Activated B cell treated with CpG ODN at 0.5 μM for 24 hours (primary cell): ENCODE measurements around the gene EPHA3. TPM values are rescaled to one million over a fixed set of nuclear protein-coding genes. Genes with fewer than 3 reads are reported as not detected.

Experiments
- ATAC-seq: fragments of 200-7000 bp; cut with Tn5 transposase; one replicate; pipeline ENCODE4 v1.10.0; 2021; ENCODE audit warnings: low read depth, mild to moderate bottlenecking, moderate library complexity
- CTCF ChIA-PET: fragments of 350-600 bp; sonication (Branson Sonifier 250); formaldehyde crosslinking; loops from one replicate; lab custom pipeline; 2021; ENCODE audit warnings: antibody characterized with exemption; lab: Charles Lee
- POLR2A ChIA-PET: fragments of 350-600 bp; sonication (Branson Sonifier 250); formaldehyde crosslinking; loops from one replicate; lab custom pipeline; 2021; ENCODE audit warnings: antibody characterized with exemption; lab: Charles Lee
- DNase-seq: peaks from one replicate; pipeline ENCODE4 v3.0.0; 2022
- H3K27ac Mint-ChIP-seq: one replicate; pipeline ENCODE4 v1.8.0; 2020; ENCODE audit warnings: mixed read lengths
- H3K27me3 Mint-ChIP-seq: one replicate; pipeline ENCODE4 v1.8.0; 2021; ENCODE audit warnings: mixed read lengths
- H3K36me3 Mint-ChIP-seq: one replicate; pipeline ENCODE4 v1.8.0; 2021; ENCODE audit warnings: low read depth, mixed read lengths
- H3K4me1 Mint-ChIP-seq: one replicate; pipeline ENCODE4 v1.8.0; 2021; ENCODE audit warnings: mixed read lengths
- H3K4me3 Mint-ChIP-seq: one replicate; pipeline ENCODE4 v1.8.0; 2020; ENCODE audit warnings: mild to moderate bottlenecking, mixed read lengths
- H3K9me3 Mint-ChIP-seq: one replicate; pipeline ENCODE4 v1.8.0; 2020; ENCODE audit warnings: mixed read lengths
- intact Hi-C: fragments of 100-400 bp; cut with micrococcal nuclease; formaldehyde crosslinking; loops from one replicate; pipeline ENCODE4 v1.15.1; 2024
- total RNA-seq: library from RNA; stranded (reverse); gene quantifications from 2 replicates; pipeline ENCODE4 v1.2.3, GENCODE V29; 2022
- TF ChIP-seq, protein P1 (sequence below): fragments of 200-600 bp; IDR thresholded peaks from one replicate; pipeline ENCODE4 v1.8.0; 2022; ENCODE audit warnings: antibody characterized with exemption, mild to moderate bottlenecking

Gene EPHA3
- total RNA-seq, 1 donor from 2014 or later, result not detected

GRCh38 chr3:89221924-89222323, 114.5 kb downstream of the EPHA3 start:
- no peak for DNase-seq
- Mint-ChIP-seq H3K27ac (no peak overlapping the region), H3K4me1 (no peaks in the 10 kb centered on the region), H3K36me3 (no peaks in the 10 kb centered on the region), H3K9me3 (no peaks in the 10 kb centered on the region), H3K4me3 (no peak overlapping the region), H3K27me3 (no peaks in the 10 kb centered on the region)
- TF ChIP-seq, protein P1, sequence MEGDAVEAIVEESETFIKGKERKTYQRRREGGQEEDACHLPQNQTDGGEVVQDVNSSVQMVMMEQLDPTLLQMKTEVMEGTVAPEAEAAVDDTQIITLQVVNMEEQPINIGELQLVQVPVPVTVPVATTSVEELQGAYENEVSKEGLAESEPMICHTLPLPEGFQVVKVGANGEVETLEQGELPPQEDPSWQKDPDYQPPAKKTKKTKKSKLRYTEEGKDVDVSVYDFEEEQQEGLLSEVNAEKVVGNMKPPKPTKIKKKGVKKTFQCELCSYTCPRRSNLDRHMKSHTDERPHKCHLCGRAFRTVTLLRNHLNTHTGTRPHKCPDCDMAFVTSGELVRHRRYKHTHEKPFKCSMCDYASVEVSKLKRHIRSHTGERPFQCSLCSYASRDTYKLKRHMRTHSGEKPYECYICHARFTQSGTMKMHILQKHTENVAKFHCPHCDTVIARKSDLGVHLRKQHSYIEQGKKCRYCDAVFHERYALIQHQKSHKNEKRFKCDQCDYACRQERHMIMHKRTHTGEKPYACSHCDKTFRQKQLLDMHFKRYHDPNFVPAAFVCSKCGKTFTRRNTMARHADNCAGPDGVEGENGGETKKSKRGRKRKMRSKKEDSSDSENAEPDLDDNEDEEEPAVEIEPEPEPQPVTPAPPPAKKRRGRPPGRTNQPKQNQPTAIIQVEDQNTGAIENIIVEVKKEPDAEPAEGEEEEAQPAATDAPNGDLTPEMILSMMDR, result no peak
- POLR2A ChIA-PET, result no interaction called here
- no peak for ATAC-seq
- intact Hi-C loops, result no loop called here
- CTCF ChIA-PET, result no interaction called here

DNA sequence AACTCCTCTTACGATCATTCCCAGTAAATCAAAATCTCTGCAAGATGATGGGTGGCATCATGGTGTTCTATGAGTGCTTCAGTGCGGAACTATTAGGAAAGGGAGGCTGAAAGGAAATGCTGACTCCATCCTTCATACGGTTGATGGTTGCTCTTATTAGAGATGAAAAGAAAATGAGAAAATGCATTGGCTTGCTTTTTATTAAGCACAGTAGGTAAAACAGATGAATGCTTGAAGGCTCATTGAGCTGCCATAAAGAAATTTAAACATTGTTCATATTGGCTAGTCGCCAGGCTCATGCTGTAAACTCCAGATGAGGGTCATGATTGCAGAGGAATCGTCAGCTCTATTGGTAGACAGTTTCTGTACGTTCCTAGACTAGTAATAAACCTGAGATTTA, 115.8 kb downstream of the EPHA3 start:
- ATAC-seq (no peak), DNase-seq (no peak)
- H3K36me3 Mint-ChIP-seq, result no peaks in the 10 kb centered on the region
- no peaks in the 10 kb centered on the region for H3K4me1 Mint-ChIP-seq
- H3K4me3 Mint-ChIP-seq, result no peak overlapping the region
- no peaks in the 10 kb centered on the region for H3K9me3 Mint-ChIP-seq
- no peak overlapping the region for H3K27ac Mint-ChIP-seq
- intact Hi-C loops, result no loop called here
- TF ChIP-seq, protein P1, result no peak
- CTCF ChIA-PET, result no interaction called here
- no peaks in the 10 kb centered on the region for H3K27me3 Mint-ChIP-seq
- POLR2A ChIA-PET, result no interaction called here

GRCh38 chr3:89227218-89227617, 119.8 kb downstream of the EPHA3 start:
- intact Hi-C loops, result no loop called here
- ATAC-seq, result no peak
- TF ChIP-seq, protein P1, result no peak

GRCh38 chr3:89227634-89228033, 120.2 kb downstream of the EPHA3 start:
- ChIA-PET CTCF (no interaction called here), POLR2A (no interaction called here)
- H3K9me3 Mint-ChIP-seq, result no peaks in the 10 kb centered on the region
- no peak overlapping the region for H3K27ac Mint-ChIP-seq
- TF ChIP-seq, protein P1, result no peak
- DNase-seq, result no peak
- ATAC-seq, result no peak
- intact Hi-C loops, result no loop called here
- H3K27me3 Mint-ChIP-seq, result no peaks in the 10 kb centered on the region
- no peak overlapping the region for H3K4me3 Mint-ChIP-seq
- H3K4me1 Mint-ChIP-seq, result no peaks in the 10 kb centered on the region
- no peaks in the 10 kb centered on the region for H3K36me3 Mint-ChIP-seq

More at GRCh38 chr3:89227218-89227617, 119.8 kb downstream of the EPHA3 start:
- no peaks in the 10 kb centered on the region for H3K9me3 Mint-ChIP-seq
- no peaks in the 10 kb centered on the region for H3K36me3 Mint-ChIP-seq
- no peak overlapping the region for H3K4me3 Mint-ChIP-seq
- H3K4me1 Mint-ChIP-seq, result no peaks in the 10 kb centered on the region
- no peaks in the 10 kb centered on the region for H3K27me3 Mint-ChIP-seq
- no peak for DNase-seq
- ChIA-PET CTCF (no interaction called here), POLR2A (no interaction called here)
- no peak overlapping the region for H3K27ac Mint-ChIP-seq

DNA sequence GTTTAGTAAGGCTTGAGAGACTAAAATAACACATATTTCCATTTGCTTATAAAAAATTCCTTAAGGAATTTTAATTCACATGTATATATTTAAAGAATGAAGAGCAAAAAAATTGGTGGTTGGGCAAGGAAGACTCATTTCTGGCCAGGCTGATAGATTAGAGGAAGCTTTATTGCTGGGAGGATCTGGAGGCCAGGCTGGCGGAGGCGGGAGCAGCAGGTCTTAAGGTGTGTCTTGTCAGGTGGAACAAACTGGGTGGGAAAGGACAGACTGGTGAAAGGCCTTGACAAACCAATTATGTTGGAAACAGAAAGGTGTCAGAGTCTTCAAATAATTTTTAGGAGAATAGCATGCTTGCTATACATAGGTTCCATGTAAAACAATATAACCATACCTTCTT, 124.7 kb downstream of the EPHA3 start:
- no peaks in the 10 kb centered on the region for H3K36me3 Mint-ChIP-seq
- no peak overlapping the region for H3K27ac Mint-ChIP-seq
- intact Hi-C loops, result no loop called here
- no peaks in the 10 kb centered on the region for H3K27me3 Mint-ChIP-seq
- TF ChIP-seq, protein P1, result no peak
- ATAC-seq, result no peak
- no peaks in the 10 kb centered on the region for H3K4me1 Mint-ChIP-seq
- DNase-seq, result no peak
- POLR2A ChIA-PET, result no interaction called here
- H3K9me3 Mint-ChIP-seq, result no peaks in the 10 kb centered on the region
- CTCF ChIA-PET, result no interaction called here
- no peak overlapping the region for H3K4me3 Mint-ChIP-seq
